GM12892 (cell line): ENCODE measurements around the gene SP100.

Source experiments
- POLR2A ChIP-seq: IDR thresholded peaks from 2 replicates; pipeline ENCODE4 v1.6.1; 2011; ENCODE audit warnings: low read depth, low read length, control low read depth
- TAF1 ChIP-seq: IDR thresholded peaks from 2 replicates; pipeline ENCODE4 v1.6.1; 2011; ENCODE audit warnings: low read depth, mild to moderate bottlenecking, control low read depth, low read length, borderline replicate concordance

DNA sequence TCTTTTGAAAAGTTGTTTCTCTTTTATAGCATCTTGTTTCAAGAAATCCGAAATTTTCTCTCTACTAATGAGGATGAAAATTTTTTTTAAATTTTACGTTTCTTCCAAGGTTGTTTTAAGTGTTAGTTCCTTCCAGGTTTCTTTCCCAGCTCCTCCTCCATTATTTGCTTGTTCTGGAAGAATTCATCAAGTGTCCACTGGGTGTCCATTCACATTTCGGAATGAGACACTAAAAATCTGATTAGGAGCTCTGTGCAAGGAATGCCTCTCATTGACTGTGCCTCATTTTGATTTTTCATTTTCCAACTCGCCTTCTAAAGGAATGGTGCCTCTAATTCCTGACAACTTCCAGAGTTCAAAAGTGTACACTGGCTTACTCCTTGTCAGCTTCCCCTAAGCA, 6.1 kb downstream of the SP100 start:
- TF ChIP-seq TAF1 (no peak), POLR2A (no peak)
